Endothelial cell of umbilical vein (primary cell): ENCODE data around the gene FSTL4. TPM values are rescaled to one million over a fixed set of nuclear protein-coding genes. Genes with fewer than 3 reads are reported as not detected.

Experiments
- BruUV-seq: library from RNA; stranded (reverse); fragments of 400-500 nt; replicated peaks from 2 replicates; lab custom pipeline; 2021; lab: Mats Ljungman, UMichigan
- CTCF ChIA-PET: fragments of 300-600, 350-600 bp; sonication (Branson Sonifier 250); formaldehyde crosslinking; loops from one replicate; lab custom pipeline; 2021; ENCODE audit warnings: antibody characterized with exemption, inconsistent platforms; lab: Charles Lee
- POLR2A ChIA-PET: fragments of 300-600, 350-600 bp; sonication (Branson Sonifier 250); formaldehyde crosslinking; loops from one replicate; lab custom pipeline; 2021; ENCODE audit warnings: antibody characterized with exemption, inconsistent platforms; lab: Charles Lee
- DNase-seq: peaks from one replicate; pipeline ENCODE4 v3.0.0-alpha.2; 2011; ENCODE audit warnings: low read depth, low spot score
- FAIRE-seq: peaks from 2 replicates; lab custom pipeline; 2011; peaks lifted over from hg19 to GRCh38; lab: Jason Lieb, UNC
- H2AFZ ChIP-seq: 2 replicates; pipeline ENCODE4 v1.6.0; 2012; ENCODE audit warnings: low read depth, low read length, control low read depth, inconsistent platforms
- H3K27ac ChIP-seq: 2 replicates; pipeline ENCODE4 v1.5.1; 2011; ENCODE audit warnings: low read depth, mild to moderate bottlenecking, control low read depth, low read length, moderate library complexity; ENCODE audit not compliant: insufficient read depth
- H3K27me3 ChIP-seq, 2 experiments: 2 replicates each; pipeline versions ENCODE4 v1.6.0 to v1.6.1; 2011; ENCODE audit warnings: low read length in 2 of 2, mixed read lengths in 1 of 2; ENCODE audit not compliant: control insufficient read depth in 2 of 2, insufficient read depth in 2 of 2
- H3K36me3 ChIP-seq, 2 experiments: 2 replicates in 1 of 2; 3 replicates in 1 of 2; pipeline ENCODE4 v1.5.1; 2011; ENCODE audit warnings: low read length in 2 of 2, mild to moderate bottlenecking in 1 of 2, moderate library complexity in 1 of 2; ENCODE audit not compliant: control insufficient read depth in 2 of 2, insufficient read depth in 2 of 2; ENCODE audit errors: extremely low read depth in 1 of 2
- H3K4me1 ChIP-seq: 3 replicates; pipeline ENCODE4 v1.5.1; 2011; ENCODE audit warnings: mild to moderate bottlenecking, low read length; ENCODE audit not compliant: control insufficient read depth, insufficient read depth; ENCODE audit errors: extremely low read depth
- H3K4me2 ChIP-seq: 2 replicates; pipeline ENCODE4 v1.6.1; 2011; ENCODE audit warnings: low read length, control low read depth, mixed read lengths; ENCODE audit not compliant: insufficient read depth
- H3K4me3 ChIP-seq, 3 experiments: fragments of 200-600 bp in 1 of 3; sonication (generic), shearing (Covaris generic) in 1 of 3; replicated peaks in 1 of 3; 2 replicates each; pipeline ENCODE4 v1.5.1; 2011 to 2016; ENCODE audit warnings: control low read depth in 3 of 3, low read length in 3 of 3, mild to moderate bottlenecking in 2 of 3, inconsistent platforms in 1 of 3, low read depth in 1 of 3, moderate library complexity in 1 of 3; ENCODE audit not compliant: insufficient read depth in 1 of 3
- H3K79me2 ChIP-seq: 2 replicates; pipeline ENCODE4 v1.6.0; 2012; ENCODE audit warnings: low read length, inconsistent platforms; ENCODE audit not compliant: control insufficient read depth, insufficient read depth
- H3K9ac ChIP-seq: replicated peaks from 2 replicates; pipeline ENCODE3; 2011; ENCODE audit warnings: low read length, control low read depth; ENCODE audit not compliant: insufficient read depth; ENCODE audit errors: extremely low read depth
- H3K9me1 ChIP-seq: replicated peaks from 3 replicates; pipeline ENCODE4 v1.6.0; 2011; ENCODE audit warnings: mild to moderate bottlenecking, low read length; ENCODE audit not compliant: control insufficient read depth, insufficient read depth; ENCODE audit errors: extremely low read depth
- H3K9me3 ChIP-seq: replicated peaks from 2 replicates; pipeline ENCODE4 v1.5.1; 2012; ENCODE audit warnings: low read length, inconsistent platforms; ENCODE audit not compliant: control insufficient read depth, insufficient read depth
- H4K20me1 ChIP-seq: replicated peaks from 2 replicates; pipeline ENCODE3; 2011; ENCODE audit warnings: mild to moderate bottlenecking, low read length; ENCODE audit not compliant: control insufficient read depth, insufficient read depth; ENCODE audit errors: extremely low read depth
- CTCF ChIP-seq, 2 donors: IDR thresholded peaks; 1 replicate in 1 of 2; 2 replicates in 1 of 2; pipeline ENCODE4 v1.5.1; 2011; ENCODE audit warnings: low read length in 2 of 2, mild to moderate bottlenecking in 2 of 2, moderate library complexity in 2 of 2, control low read depth in 1 of 2, inconsistent platforms in 1 of 2, low read depth in 1 of 2; ENCODE audit not compliant: insufficient read depth in 1 of 2; ENCODE audit errors: extremely low read depth in 1 of 2
- EZH2 ChIP-seq: IDR thresholded peaks from 2 replicates; pipeline ENCODE4 v1.6.1; 2012; ENCODE audit warnings: borderline replicate concordance, low read depth, mild to moderate bottlenecking, moderate library complexity, low read length, inconsistent platforms; ENCODE audit not compliant: severe bottlenecking
- FOS ChIP-seq: IDR thresholded peaks from 2 replicates; pipeline ENCODE4 v1.6.1; 2011; ENCODE audit warnings: mild to moderate bottlenecking, low read length, moderate library complexity, borderline replicate concordance; ENCODE audit not compliant: insufficient read depth
- GATA2 ChIP-seq: IDR thresholded peaks from 2 replicates; pipeline ENCODE4 v1.7.0; 2011; ENCODE audit warnings: low read depth, mild to moderate bottlenecking, moderate library complexity, mixed read lengths, low read length; ENCODE audit not compliant: insufficient read length, insufficient read depth
- JUN ChIP-seq: IDR thresholded peaks from 2 replicates; pipeline ENCODE4 v1.6.1; 2011; ENCODE audit warnings: borderline replicate concordance, low read depth; ENCODE audit not compliant: insufficient read length, insufficient read depth
- MAX ChIP-seq: IDR thresholded peaks from 2 replicates; pipeline ENCODE4 v1.6.1; 2011; ENCODE audit not compliant: insufficient read depth, insufficient read length
- MYC ChIP-seq: IDR thresholded peaks from one replicate; pipeline ENCODE4 v1.6.1; 2011; ENCODE audit warnings: mild to moderate bottlenecking, low read depth, low read length
- POLR2A ChIP-seq: IDR thresholded peaks from 2 replicates; pipeline ENCODE4 v1.6.1; 2012; ENCODE audit warnings: low read depth, mild to moderate bottlenecking, control low read depth, low read length
- POLR2AphosphoS5 ChIP-seq: IDR thresholded peaks from 2 replicates; pipeline ENCODE4 v1.6.1; 2012; ENCODE audit warnings: low read depth, mild to moderate bottlenecking, control low read depth, low read length, moderate library complexity; ENCODE audit not compliant: insufficient read depth
- dilution Hi-C: fragments of 300-500 bp; cut with MboI; formaldehyde crosslinking; loops from one replicate; pipeline ENCODE4 v1.15.0; 2019; ENCODE audit warnings: low sequenced_read_pairs; ENCODE audit not compliant: extremely low pct_ligation_motif_present
- intact Hi-C: fragments of 100-400 bp; cut with micrococcal nuclease; formaldehyde crosslinking; loops from one replicate; pipeline ENCODE4 v1.10.0; 2022
- polyA plus RNA-seq, 4 experiments: library from polyadenylated mRNA; depleted of rRNA in 3 of 4; stranded (reverse) in 3 of 4; unstranded in 1 of 4; fragments of >200 nt; gene quantifications; 2 replicates each; pipeline versions ENCODE4 v1.2.1 to v1.2.3, GENCODE V29; 2011 to 2012; ENCODE audit warnings: missing spikeins in 1 of 4
- total RNA-seq: library from RNA; stranded (reverse); gene quantifications from 2 replicates; pipeline ENCODE4 v1.2.3, GENCODE V29; 2021

The FSTL4 gene
- total and polyA plus RNA-seq, 2 donors (not counting 3 experiments of a cell fraction or from before 2014, with no cell fraction given), result 0.18 TPM; not detected in 1

- intact Hi-C loops (no loop called here), dilution Hi-C loops (no loop called here)
- Histone ChIP-seq H3K27ac (no peak overlapping the region), H2AFZ (no peak overlapping the region), H3K4me1 (no peaks in the 10 kb centered on the region), H3K9ac (no peak overlapping the region), H3K27me3 (no peaks in the 10 kb centered on the region), H3K4me2 (no peak overlapping the region), H3K9me1 (no peaks in the 10 kb centered on the region), H3K9me3 (no peaks in the 10 kb centered on the region), H3K79me2 (no peaks in the 10 kb centered on the region), H4K20me1 (no peaks in the 10 kb centered on the region), H3K4me3 (no peak overlapping the region), H3K36me3 (no peaks in the 10 kb centered on the region)
- DNase-seq (no peak), FAIRE-seq (no peak)
- CTCF ChIA-PET, result interaction anchor here (2.4 kb wide), 1 partner anchor 9 kb away, joined by 8 read pairs; no protein-coding TSS in a partner anchor
- POLR2A ChIA-PET, result no interaction called here
- BruUV-seq, result no TSS peak
- TF ChIP-seq MAX (no peak), GATA2 (no peak), POLR2AphosphoS5 (no peak), POLR2A (no peak), CTCF (IDR thresholded peaks at IDR 0.05; ENCODE audit: extremely low read depth in 1 of 2, insufficient read depth in 1 of 2, low read depth in 1 of 2, low read length in 2 of 2) (no peak), JUN (no peak), FOS (no peak), EZH2 (no peak), MYC (no peak)
Measured at GRCh38 chr5:133319244-133319643, 293.1 kb downstream of the FSTL4 start.
